ENCODE data around the gene KRT79. TPM values are rescaled to one million over a fixed set of nuclear protein-coding genes. Genes with fewer than 3 reads are reported as not detected.

The KRT79 gene
- total and polyA plus RNA-seq, 4 donors = not detected

DNA sequence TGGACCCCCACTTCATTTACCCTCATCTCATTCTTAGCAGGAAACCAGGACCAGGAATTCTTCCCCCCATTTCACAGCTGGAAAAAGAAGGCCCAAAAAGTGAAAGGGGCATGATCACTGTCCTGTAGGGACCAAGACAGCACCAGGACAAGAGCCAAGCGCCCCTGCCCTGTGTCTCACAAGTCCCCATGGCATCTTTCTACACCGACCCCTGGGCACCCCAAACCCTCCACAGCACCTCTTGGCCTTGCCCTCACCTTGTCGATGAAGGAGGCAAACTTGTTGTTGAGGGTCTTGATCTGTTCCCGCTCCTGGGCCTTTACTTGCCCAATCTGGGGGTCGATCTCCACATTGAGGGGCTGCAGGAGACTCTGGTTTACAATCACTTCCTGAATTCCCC, 57.7 kb downstream of the KRT79 start:
- TF ChIP-seq, protein P1, sequence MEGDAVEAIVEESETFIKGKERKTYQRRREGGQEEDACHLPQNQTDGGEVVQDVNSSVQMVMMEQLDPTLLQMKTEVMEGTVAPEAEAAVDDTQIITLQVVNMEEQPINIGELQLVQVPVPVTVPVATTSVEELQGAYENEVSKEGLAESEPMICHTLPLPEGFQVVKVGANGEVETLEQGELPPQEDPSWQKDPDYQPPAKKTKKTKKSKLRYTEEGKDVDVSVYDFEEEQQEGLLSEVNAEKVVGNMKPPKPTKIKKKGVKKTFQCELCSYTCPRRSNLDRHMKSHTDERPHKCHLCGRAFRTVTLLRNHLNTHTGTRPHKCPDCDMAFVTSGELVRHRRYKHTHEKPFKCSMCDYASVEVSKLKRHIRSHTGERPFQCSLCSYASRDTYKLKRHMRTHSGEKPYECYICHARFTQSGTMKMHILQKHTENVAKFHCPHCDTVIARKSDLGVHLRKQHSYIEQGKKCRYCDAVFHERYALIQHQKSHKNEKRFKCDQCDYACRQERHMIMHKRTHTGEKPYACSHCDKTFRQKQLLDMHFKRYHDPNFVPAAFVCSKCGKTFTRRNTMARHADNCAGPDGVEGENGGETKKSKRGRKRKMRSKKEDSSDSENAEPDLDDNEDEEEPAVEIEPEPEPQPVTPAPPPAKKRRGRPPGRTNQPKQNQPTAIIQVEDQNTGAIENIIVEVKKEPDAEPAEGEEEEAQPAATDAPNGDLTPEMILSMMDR (IDR thresholded peaks at IDR 0.05; ENCODE audit: low read depth, low read length, missing input control) = no peak
- TF ChIP-seq, protein P2, sequence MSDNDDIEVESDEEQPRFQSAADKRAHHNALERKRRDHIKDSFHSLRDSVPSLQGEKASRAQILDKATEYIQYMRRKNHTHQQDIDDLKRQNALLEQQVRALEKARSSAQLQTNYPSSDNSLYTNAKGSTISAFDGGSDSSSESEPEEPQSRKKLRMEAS (IDR thresholded peaks at IDR 0.05) = no peak
- TF ChIP-seq TAF1 (conservative IDR thresholded peaks at IDR 0.05) (no peak), YY1 (IDR thresholded peaks at IDR 0.05) (no peak), RAD21 (IDR thresholded peaks at IDR 0.05) (no peak), FOXA2 (IDR thresholded peaks at IDR 0.05) (no peak), FOXA1 (IDR thresholded peaks at IDR 0.05) (no peak), JUND (IDR thresholded peaks at IDR 0.05) (no peak)
- no peaks in the 10 kb centered on the region for H3K4me1 ChIP-seq (ENCODE audit: control insufficient read depth in 4 of 4, insufficient read depth in 4 of 4, low read length in 3 of 4)
- H3K36me3 ChIP-seq (ENCODE audit: control insufficient read depth in 4 of 4, insufficient read depth in 3 of 4, low read depth in 1 of 4, low read length in 3 of 4) = no peaks in the 10 kb centered on the region
- 85% methylated on average over 5 of the region's 5 CpGs for WGBS
- H3K9me3 ChIP-seq (ENCODE audit: control insufficient read depth in 4 of 4, low read length in 3 of 4) = no peaks in the 10 kb centered on the region
- no peak for DNase-seq (ENCODE audit: low spot score)
- H3K27me3 ChIP-seq (ENCODE audit: control insufficient read depth in 4 of 4, insufficient read depth in 4 of 4, low read length in 3 of 4) = no peaks in the 10 kb centered on the region
- no peak overlapping the region for H3K27ac ChIP-seq (ENCODE audit: low read depth in 1 of 2, low read length in 2 of 2)
- H3K9ac ChIP-seq (ENCODE audit: low read depth in 1 of 2, low read length in 2 of 2) = no peak overlapping the region
- no peak overlapping the region for H3K4me3 ChIP-seq (ENCODE audit: low read depth in 1 of 3, low read length in 3 of 3)

DNA sequence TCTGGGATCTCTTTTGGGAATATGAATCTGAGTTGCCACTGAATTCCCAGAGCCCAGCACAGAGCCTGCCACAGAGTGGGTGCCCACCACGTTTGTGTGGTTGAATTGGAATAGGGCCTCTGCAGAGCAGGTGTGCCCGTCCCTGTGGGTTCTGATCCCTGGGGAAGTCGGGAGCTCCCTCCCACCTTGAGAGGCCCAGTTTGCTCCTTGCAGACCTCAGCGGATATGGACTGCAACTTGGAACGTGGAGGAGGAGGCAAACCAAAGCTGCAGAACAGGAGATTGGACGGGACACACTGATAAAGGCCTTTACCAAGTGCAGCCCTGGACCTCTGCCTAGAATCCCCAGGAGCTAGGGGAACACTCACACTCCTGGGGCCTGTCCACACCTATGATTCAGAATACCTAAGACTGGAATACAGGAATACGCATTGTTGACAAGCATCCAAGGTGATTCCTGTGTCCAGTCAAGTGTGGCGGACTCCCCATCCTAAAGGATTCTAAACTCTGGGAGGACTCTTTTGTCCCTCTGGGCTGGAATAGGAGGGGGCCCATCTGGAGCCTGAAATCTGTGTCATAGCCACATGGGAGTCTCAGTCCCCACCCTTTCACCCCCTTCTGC, 59.4 kb downstream of the KRT79 start:
- 78% methylated on average over 8 of the region's 8 CpGs for WGBS
- H3K9me3 ChIP-seq (ENCODE audit: control insufficient read depth in 4 of 4, low read length in 3 of 4) = no peaks in the 10 kb centered on the region
- TF ChIP-seq, protein P3, sequence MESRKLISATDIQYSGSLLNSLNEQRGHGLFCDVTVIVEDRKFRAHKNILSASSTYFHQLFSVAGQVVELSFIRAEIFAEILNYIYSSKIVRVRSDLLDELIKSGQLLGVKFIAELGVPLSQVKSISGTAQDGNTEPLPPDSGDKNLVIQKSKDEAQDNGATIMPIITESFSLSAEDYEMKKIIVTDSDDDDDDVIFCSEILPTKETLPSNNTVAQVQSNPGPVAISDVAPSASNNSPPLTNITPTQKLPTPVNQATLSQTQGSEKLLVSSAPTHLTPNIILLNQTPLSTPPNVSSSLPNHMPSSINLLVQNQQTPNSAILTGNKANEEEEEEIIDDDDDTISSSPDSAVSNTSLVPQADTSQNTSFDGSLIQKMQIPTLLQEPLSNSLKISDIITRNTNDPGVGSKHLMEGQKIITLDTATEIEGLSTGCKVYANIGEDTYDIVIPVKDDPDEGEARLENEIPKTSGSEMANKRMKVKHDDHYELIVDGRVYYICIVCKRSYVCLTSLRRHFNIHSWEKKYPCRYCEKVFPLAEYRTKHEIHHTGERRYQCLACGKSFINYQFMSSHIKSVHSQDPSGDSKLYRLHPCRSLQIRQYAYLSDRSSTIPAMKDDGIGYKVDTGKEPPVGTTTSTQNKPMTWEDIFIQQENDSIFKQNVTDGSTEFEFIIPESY (IDR thresholded peaks at IDR 0.05) = no peak
- TF ChIP-seq, protein P1 (IDR thresholded peaks at IDR 0.05; ENCODE audit: low read depth, low read length, missing input control) = no peak
- TF ChIP-seq SP1 (IDR thresholded peaks at IDR 0.05) (no peak), TAF1 (conservative IDR thresholded peaks at IDR 0.05) (no peak), EGR1 (IDR thresholded peaks at IDR 0.05; ENCODE audit: low read depth in 2 of 2) (no peak), YY1 (IDR thresholded peaks at IDR 0.05) (no peak), RXRA (IDR thresholded peaks at IDR 0.05) (no peak), GABPA (IDR thresholded peaks at IDR 0.05 in 1 of 2, conservative IDR thresholded peaks at IDR 0.05 in 1 of 2) (no peak), RAD21 (IDR thresholded peaks at IDR 0.05) (no peak), JUND (IDR thresholded peaks at IDR 0.05) (no peak), HNF4A (conservative IDR thresholded peaks at IDR 0.05) (no peak), FOXA1 (IDR thresholded peaks at IDR 0.05) (no peak), HNF4G (IDR thresholded peaks at IDR 0.05) (no peak), FOXA2 (IDR thresholded peaks at IDR 0.05) (no peak)
- TF ChIP-seq, protein P4, sequence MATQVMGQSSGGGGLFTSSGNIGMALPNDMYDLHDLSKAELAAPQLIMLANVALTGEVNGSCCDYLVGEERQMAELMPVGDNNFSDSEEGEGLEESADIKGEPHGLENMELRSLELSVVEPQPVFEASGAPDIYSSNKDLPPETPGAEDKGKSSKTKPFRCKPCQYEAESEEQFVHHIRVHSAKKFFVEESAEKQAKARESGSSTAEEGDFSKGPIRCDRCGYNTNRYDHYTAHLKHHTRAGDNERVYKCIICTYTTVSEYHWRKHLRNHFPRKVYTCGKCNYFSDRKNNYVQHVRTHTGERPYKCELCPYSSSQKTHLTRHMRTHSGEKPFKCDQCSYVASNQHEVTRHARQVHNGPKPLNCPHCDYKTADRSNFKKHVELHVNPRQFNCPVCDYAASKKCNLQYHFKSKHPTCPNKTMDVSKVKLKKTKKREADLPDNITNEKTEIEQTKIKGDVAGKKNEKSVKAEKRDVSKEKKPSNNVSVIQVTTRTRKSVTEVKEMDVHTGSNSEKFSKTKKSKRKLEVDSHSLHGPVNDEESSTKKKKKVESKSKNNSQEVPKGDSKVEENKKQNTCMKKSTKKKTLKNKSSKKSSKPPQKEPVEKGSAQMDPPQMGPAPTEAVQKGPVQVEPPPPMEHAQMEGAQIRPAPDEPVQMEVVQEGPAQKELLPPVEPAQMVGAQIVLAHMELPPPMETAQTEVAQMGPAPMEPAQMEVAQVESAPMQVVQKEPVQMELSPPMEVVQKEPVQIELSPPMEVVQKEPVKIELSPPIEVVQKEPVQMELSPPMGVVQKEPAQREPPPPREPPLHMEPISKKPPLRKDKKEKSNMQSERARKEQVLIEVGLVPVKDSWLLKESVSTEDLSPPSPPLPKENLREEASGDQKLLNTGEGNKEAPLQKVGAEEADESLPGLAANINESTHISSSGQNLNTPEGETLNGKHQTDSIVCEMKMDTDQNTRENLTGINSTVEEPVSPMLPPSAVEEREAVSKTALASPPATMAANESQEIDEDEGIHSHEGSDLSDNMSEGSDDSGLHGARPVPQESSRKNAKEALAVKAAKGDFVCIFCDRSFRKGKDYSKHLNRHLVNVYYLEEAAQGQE (IDR thresholded peaks at IDR 0.05) = no peak
- TF ChIP-seq, protein P2 (IDR thresholded peaks at IDR 0.05) = no peak
- H3K9ac ChIP-seq (ENCODE audit: low read depth in 1 of 2, low read length in 2 of 2) = no peak overlapping the region
- H3K4me3 ChIP-seq (ENCODE audit: low read depth in 1 of 3, low read length in 3 of 3) = no peak overlapping the region
- no peak overlapping the region for H3K27ac ChIP-seq (ENCODE audit: low read depth in 1 of 2, low read length in 2 of 2)
- H3K36me3 ChIP-seq (ENCODE audit: control insufficient read depth in 4 of 4, insufficient read depth in 3 of 4, low read depth in 1 of 4, low read length in 3 of 4) = no peaks in the 10 kb centered on the region
- peaks cover 0 to 5% (median 0%) of the 10 kb centered on the region in 4 donors for H3K27me3 ChIP-seq (ENCODE audit: control insufficient read depth in 4 of 4, insufficient read depth in 4 of 4, low read length in 3 of 4)
- no peak for DNase-seq (ENCODE audit: low spot score)
- H3K4me1 ChIP-seq (ENCODE audit: control insufficient read depth in 4 of 4, insufficient read depth in 4 of 4, low read length in 3 of 4) = no peaks in the 10 kb centered on the region
